Measurements from ENCODE around the gene SHF.

SHF gene

DNA sequence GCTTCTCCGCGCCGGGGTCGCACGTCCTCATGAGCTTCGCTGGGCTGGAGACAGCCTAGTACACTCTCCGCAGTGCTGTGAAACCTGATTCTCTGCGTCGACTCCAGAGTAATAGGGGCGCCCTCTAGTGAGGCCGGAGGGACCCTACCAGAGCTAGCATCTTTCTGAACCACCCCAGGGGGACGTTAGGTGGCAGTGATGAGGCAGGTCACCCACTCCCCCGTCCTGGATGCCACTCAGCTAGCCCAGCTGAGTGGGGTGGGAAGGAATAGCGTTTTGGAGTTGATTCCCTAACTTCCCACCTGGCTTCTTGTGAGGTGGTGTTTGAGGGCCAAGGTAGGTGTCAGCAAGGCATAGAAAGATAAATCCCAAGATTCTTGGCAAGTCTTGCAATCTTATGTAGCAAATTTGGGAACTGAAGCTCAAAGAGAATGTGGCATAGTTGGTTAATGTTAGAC lies 69.6 kb downstream of the SHF start:
- DNase-seq: peak; percentile 82
- in situ Hi-C loops (cut with HindIII; ENCODE audit: low pct_ligation_motif_present, low pct_unique_long_range_greater_than_20kb, low sequenced_read_pairs): no loop called here

DNA sequence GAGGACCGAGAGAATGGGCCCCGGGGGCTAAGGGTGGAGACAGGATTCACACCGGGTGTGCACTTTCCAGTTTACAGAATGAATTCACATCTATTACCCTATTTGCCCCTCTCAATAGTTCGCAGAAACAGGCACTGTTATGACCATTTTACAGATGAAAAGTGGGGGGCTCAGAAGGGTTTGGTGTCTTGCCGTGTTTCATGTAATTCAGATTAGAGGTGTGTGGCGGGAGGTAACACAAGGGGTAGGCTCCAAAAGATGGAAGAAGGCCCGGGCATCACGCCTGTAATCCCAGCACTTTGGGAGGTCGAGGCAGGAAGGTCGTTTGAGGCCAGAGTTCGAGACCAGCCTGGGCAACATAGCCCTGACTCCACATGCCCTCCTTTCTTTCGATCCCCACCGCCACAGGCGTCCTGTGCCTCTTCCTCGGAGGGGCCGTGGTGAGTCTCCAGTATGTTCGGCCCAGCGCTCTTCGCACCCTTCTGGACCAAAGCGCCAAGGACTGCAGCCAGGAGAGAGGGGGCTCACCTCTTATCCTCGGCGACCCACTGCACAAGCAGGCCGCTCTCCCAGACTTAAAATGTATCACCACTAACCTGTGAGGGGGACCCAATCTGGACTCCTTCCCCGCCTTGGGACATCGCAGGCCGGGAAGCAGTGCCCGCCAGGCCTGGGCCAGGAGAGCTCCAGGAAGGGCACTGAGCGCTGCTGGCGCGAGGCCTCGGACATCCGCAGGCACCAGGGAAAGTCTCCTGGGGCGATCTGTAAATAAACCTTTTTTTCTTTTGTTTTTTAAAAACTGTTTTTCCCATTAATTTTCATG lies 70.2 kb downstream of the SHF start:
- in situ Hi-C loops (cut with HindIII; ENCODE audit: low pct_ligation_motif_present, low pct_unique_long_range_greater_than_20kb, low sequenced_read_pairs): no loop called here
- DNase-seq: no peak
